K562 (cell line): Measurements from ENCODE around the gene TAS2R39. TPM values are rescaled to one million over a fixed set of nuclear protein-coding genes. Genes with fewer than 3 reads are reported as not detected.

Experiments used
- ATAC-seq: fragments of 200-7000 bp; cut with Tn5 transposase; 3 replicates; pipeline ENCODE4 v1.9.1; 2020; ENCODE audit warnings: moderate library complexity
- BruUV-seq: library from RNA; stranded (reverse); fragments of 400-500 nt; replicated peaks from 2 replicates; lab custom pipeline; 2021; lab: Mats Ljungman, UMichigan
- CTCF ChIA-PET: fragments of 300-600 bp; formaldehyde crosslinking; extraction: SDS; loops from one replicate; lab custom pipeline; 2021; ENCODE audit warnings: low intra/inter-chr PET ratio; lab: Yijun Ruan, JAX
- POLR2A ChIA-PET: fragments of 300-600, 350-650 bp; sonication (Branson Sonifier 250); formaldehyde crosslinking; extraction: SDS; loops from one replicate; lab custom pipeline; 2021; ENCODE audit warnings: antibody characterized with exemption, inconsistent platforms; lab: Yijun Ruan, JAX
- DNase-seq, 4 experiments: peaks; one replicate each; pipeline versions ENCODE4 v3.0.0 to v3.0.0-alpha.2; 2011 to 2018; ENCODE audit warnings: low spot score in 3 of 4, mixed read lengths in 3 of 4; ENCODE audit errors: extremely low read depth in 1 of 4
- FAIRE-seq: peaks from 2 replicates; lab custom pipeline; 2011; peaks lifted over from hg19 to GRCh38; lab: Jason Lieb, UNC
- H2AFZ ChIP-seq: 2 replicates; pipeline ENCODE4 v1.6.0; 2011; ENCODE audit warnings: low read depth, low read length, control low read depth, inconsistent platforms
- H3K27ac ChIP-seq: fragments of 200-600 bp; 3 replicates; pipeline ENCODE4 v1.8.0; 2011; ENCODE audit warnings: low read depth, mild to moderate bottlenecking, control low read depth, inconsistent platforms, low read length, moderate library complexity, mixed read lengths; ENCODE audit errors: extremely low read depth
- H3K27me3 ChIP-seq, 2 experiments: fragments of 300-600 bp in 1 of 2; 2 replicates in 1 of 2; 3 replicates in 1 of 2; pipeline versions ENCODE4 v1.6.0 to v1.8.0; 2011; ENCODE audit warnings: inconsistent platforms in 2 of 2, low read length in 2 of 2, mild to moderate bottlenecking in 1 of 2, mixed read lengths in 1 of 2, moderate library complexity in 1 of 2; ENCODE audit not compliant: control insufficient read depth in 2 of 2, insufficient read depth in 2 of 2
- H3K36me3 ChIP-seq: fragments of 300-600 bp; 3 replicates; pipeline ENCODE4 v1.8.0; 2011; ENCODE audit warnings: mild to moderate bottlenecking, low read length, inconsistent platforms; ENCODE audit not compliant: control insufficient read depth, insufficient read depth
- H3K4me1 ChIP-seq, 2 experiments: fragments of 200-600 bp in 1 of 2; replicated peaks in 1 of 2; 2 replicates in 1 of 2; 3 replicates in 1 of 2; pipeline versions ENCODE4 v1.5.1 to v1.8.0; 2011; ENCODE audit warnings: inconsistent platforms in 2 of 2, low read length in 2 of 2, mild to moderate bottlenecking in 1 of 2, mixed read lengths in 1 of 2, moderate library complexity in 1 of 2; ENCODE audit not compliant: control insufficient read depth in 2 of 2, insufficient read depth in 2 of 2
- H3K4me2 ChIP-seq: 2 replicates; pipeline ENCODE4 v1.6.1; 2011; ENCODE audit warnings: low read length, control low read depth, inconsistent platforms, mixed read lengths; ENCODE audit not compliant: insufficient read depth
- H3K4me3 ChIP-seq: fragments of 200-600 bp; sonication (generic), shearing (Covaris generic); 2 replicates; pipeline ENCODE4 v1.5.1; 2016; ENCODE audit warnings: control low read depth, inconsistent platforms
- H3K79me2 ChIP-seq: fragments of 200-600 bp; 3 replicates; pipeline ENCODE4 v1.8.0; 2011; ENCODE audit warnings: low read length, inconsistent platforms; ENCODE audit not compliant: control insufficient read depth, insufficient read depth
- H3K9ac ChIP-seq, 2 experiments: 2 replicates each; pipeline versions ENCODE4 v1.6.0 to v1.6.1; 2011; ENCODE audit warnings: low read depth in 2 of 2, low read length in 2 of 2, control low read depth in 1 of 2, inconsistent platforms in 1 of 2, mild to moderate bottlenecking in 1 of 2, mixed read lengths in 1 of 2; ENCODE audit not compliant: insufficient read depth in 1 of 2
- H3K9me1 ChIP-seq: one replicate; pipeline ENCODE4 v1.6.0; 2011; ENCODE audit warnings: inconsistent platforms, mild to moderate bottlenecking, low read length, moderate library complexity; ENCODE audit not compliant: control insufficient read depth, insufficient read depth
- H3K9me3 ChIP-seq: replicated peaks from 2 replicates; pipeline ENCODE4 v1.5.1; 2011; ENCODE audit warnings: low read depth, low read length, inconsistent platforms; ENCODE audit not compliant: control insufficient read depth, insufficient read depth
- H4K20me1 ChIP-seq: replicated peaks from 2 replicates; pipeline ENCODE4 v1.6.1; 2011; ENCODE audit warnings: low read length, inconsistent platforms, mixed read lengths; ENCODE audit not compliant: control insufficient read depth, insufficient read depth
- ELF4 ChIP-seq: fragments of 450-650 bp; formaldehyde crosslinking; IDR thresholded peaks from 2 replicates; pipeline ENCODE4 v1.4.0; 2022; ENCODE audit warnings: missing genetic modification characterization
- WGBS: fragments of 100-300 bp; shearing (Covaris generic); methylation state at CpG from one replicate; pipeline ENCODE4 v1.1.6; 2016; ENCODE audit warnings: low coverage, mixed read lengths; ENCODE audit not compliant: insufficient coverage; ENCODE audit errors: missing lambda C conversion rate; 5-methylcytosine and 5-hydroxymethylcytosine counted together
- in situ Hi-C: fragments of 300-500 bp; cut with MboI; formaldehyde crosslinking; loops from 4 replicates; pipeline ENCODE4 v1.15.0; 2018; ENCODE audit warnings: inconsistent platforms, mixed read lengths
- intact Hi-C: fragments of 100-400 bp; cut with micrococcal nuclease; formaldehyde crosslinking; loops from 2 replicates; pipeline ENCODE4 v1.14.2; 2022
- polyA plus RNA-seq, 8 experiments: library from polyadenylated mRNA; depleted of rRNA in 4 of 8; stranded (reverse) in 5 of 8; unstranded in 3 of 8; fragments of >200 nt; fragmentation: Nextera tagmentation in 2 of 8; fragmentation: Illumina TruSeq in 1 of 8; extraction: Ambion mirVana in 2 of 8; extraction: Trizol in 1 of 8; gene quantifications; 2 replicates each; pipeline versions ENCODE4 v1.2.1 to v1.2.3, GENCODE V29; 2011 to 2014; ENCODE audit warnings: inconsistent platforms in 1 of 8, missing spikeins in 1 of 8
- total RNA-seq, 7 experiments: library from RNA; depleted of rRNA in 6 of 7; stranded (reverse); fragments of >200 nt in 6 of 7; fragmentation: Illumina TruSeq in 2 of 7; extraction: Trizol in 2 of 7; gene quantifications; 2 replicates each; pipeline versions ENCODE4 v1.2.1 to v1.2.3, GENCODE V29; 2011 to 2021; ENCODE audit warnings: low replicate concordance in 1 of 7
- TF ChIP-seq, protein P1 (sequence below): fragments of 450-650 bp; IDR thresholded peaks from 2 replicates; pipeline ENCODE4 v1.6.1; 2018; ENCODE audit not compliant: partially characterized antibody

TAS2R39 gene
- total and polyA plus RNA-seq, 9 of the 15 experiments (the other 6 are each of a cell fraction or from before 2014, with no cell fraction given) = not detected

DNA sequence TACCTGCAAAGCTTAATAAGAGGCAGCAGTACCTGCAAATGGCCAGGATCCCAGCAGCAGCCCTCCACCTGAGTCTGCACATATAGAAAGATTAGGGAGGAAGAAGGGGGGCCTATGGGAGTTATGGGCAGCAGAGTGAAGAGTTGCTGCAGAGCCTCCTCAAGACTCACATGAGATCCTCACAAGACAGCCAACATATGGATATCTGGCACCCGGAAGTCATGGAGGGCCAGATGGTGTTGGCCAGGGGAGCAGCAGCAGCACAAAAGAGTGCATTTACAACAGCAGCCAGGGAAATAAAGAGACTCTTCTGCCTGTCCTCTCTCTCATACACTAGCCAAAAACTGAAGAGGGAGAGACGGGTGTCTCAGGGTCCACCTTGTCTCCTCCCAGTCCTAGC is 34.6 kb downstream of the TAS2R39 start:
- TF ChIP-seq ELF4 (CRISPR knock-in tag) = no peak
- TF ChIP-seq, protein P1, sequence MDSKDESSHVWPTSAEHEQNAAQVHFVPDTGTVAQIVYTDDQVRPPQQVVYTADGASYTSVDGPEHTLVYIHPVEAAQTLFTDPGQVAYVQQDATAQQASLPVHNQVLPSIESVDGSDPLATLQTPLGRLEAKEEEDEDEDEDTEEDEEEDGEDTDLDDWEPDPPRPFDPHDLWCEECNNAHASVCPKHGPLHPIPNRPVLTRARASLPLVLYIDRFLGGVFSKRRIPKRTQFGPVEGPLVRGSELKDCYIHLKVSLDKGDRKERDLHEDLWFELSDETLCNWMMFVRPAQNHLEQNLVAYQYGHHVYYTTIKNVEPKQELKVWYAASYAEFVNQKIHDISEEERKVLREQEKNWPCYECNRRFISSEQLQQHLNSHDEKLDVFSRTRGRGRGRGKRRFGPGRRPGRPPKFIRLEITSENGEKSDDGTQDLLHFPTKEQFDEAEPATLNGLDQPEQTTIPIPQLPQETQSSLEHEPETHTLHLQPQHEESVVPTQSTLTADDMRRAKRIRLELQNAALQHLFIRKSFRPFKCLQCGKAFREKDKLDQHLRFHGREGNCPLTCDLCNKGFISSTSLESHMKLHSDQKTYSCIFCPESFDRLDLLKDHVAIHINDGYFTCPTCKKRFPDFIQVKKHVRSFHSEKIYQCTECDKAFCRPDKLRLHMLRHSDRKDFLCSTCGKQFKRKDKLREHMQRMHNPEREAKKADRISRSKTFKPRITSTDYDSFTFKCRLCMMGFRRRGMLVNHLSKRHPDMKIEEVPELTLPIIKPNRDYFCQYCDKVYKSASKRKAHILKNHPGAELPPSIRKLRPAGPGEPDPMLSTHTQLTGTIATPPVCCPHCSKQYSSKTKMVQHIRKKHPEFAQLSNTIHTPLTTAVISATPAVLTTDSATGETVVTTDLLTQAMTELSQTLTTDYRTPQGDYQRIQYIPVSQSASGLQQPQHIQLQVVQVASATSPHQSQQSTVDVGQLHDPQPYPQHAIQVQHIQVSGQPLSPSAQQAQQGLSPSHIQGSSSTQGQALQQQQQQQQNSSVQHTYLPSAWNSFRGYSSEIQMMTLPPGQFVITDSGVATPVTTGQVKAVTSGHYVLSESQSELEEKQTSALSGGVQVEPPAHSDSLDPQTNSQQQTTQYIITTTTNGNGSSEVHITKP = no peak
- no peak for DNase-seq
- no peak for ATAC-seq
- Histone ChIP-seq H2AFZ (no peak overlapping the region), H3K27ac (no peak overlapping the region), H4K20me1 (no peaks in the 10 kb centered on the region), H3K9me3 (no peaks in the 10 kb centered on the region), H3K79me2 (no peaks in the 10 kb centered on the region), H3K9ac (no peak overlapping the region), H3K36me3 (no peaks in the 10 kb centered on the region), H3K4me3 (no peak overlapping the region), H3K4me2 (no peak overlapping the region), H3K4me1 (no peaks in the 10 kb centered on the region), H3K9me1 (no peaks in the 10 kb centered on the region), H3K27me3 (peaks cover 14 to 18% of the 10 kb centered on the region in 2 experiments; a peak in 4 of 5 replicates)
- no TSS peak for BruUV-seq
- no peak for FAIRE-seq
- in situ Hi-C loops (no loop called here), intact Hi-C loops (loop anchor here (5.0 to 10.0 kb wide), 3 partner anchors 333 to 616 kb away; partner anchors contain the start of gene TRPV6)
- POLR2A ChIA-PET = no interaction called here
- CTCF ChIA-PET = interaction anchor here (0.9 to 1.6 kb wide), 2 partner anchors 210 to 214 kb away, joined by 3 to 5 read pairs; no protein-coding TSS in a partner anchor
- 3% methylated on average over 2 of the region's 2 CpGs for WGBS
